GM12874 (cell line): Measurements from ENCODE around the gene AGXT2.

Experiments
- TF ChIP-seq, protein P1 (sequence below): IDR thresholded peaks from 2 replicates; pipeline ENCODE4 v1.5.1; 2011; ENCODE audit warnings: low read depth, mild to moderate bottlenecking, control low read depth, low read length, moderate library complexity; ENCODE audit not compliant: insufficient read depth

Gene AGXT2

DNA sequence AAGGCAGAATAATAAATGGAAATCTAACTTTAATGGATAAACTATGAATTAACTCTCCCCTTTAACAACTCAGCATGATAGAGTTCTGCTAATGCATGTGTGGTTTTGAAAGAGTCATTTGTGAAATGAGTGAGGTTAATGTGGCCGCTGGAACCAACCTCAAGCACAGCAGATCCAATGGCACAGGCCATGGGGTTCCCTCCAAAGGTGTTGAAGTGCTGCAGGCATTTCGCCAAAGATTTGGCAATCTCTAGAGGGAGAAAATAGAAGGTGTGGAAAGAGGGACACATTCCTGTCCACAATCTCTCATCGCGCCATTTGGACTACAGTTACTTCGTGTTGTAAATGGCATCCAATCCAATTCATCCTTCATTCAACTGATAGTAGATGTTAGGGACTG, 35.0 kb downstream of the AGXT2 start:
- TF ChIP-seq, protein P1, sequence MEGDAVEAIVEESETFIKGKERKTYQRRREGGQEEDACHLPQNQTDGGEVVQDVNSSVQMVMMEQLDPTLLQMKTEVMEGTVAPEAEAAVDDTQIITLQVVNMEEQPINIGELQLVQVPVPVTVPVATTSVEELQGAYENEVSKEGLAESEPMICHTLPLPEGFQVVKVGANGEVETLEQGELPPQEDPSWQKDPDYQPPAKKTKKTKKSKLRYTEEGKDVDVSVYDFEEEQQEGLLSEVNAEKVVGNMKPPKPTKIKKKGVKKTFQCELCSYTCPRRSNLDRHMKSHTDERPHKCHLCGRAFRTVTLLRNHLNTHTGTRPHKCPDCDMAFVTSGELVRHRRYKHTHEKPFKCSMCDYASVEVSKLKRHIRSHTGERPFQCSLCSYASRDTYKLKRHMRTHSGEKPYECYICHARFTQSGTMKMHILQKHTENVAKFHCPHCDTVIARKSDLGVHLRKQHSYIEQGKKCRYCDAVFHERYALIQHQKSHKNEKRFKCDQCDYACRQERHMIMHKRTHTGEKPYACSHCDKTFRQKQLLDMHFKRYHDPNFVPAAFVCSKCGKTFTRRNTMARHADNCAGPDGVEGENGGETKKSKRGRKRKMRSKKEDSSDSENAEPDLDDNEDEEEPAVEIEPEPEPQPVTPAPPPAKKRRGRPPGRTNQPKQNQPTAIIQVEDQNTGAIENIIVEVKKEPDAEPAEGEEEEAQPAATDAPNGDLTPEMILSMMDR, result no peak

DNA sequence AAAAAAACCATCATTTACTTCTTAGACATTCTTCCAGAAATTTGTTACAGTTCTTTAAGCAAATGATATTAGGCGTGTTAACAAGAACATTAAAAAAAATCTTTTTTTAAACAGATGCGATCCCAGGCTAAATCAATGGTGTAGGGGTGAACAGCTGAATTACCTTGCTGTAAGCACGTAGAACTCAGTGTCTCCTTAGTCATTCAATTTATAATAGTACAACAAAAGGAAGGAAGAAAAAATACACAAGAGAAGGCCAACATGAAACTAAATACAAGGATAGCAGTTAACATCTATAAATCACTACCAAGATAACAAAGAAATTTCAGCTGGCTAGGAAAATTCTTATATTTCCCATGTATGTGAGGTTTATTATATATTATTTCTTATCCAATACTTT, 35.4 kb downstream of the AGXT2 start:
- TF ChIP-seq, protein P1, result no peak

DNA sequence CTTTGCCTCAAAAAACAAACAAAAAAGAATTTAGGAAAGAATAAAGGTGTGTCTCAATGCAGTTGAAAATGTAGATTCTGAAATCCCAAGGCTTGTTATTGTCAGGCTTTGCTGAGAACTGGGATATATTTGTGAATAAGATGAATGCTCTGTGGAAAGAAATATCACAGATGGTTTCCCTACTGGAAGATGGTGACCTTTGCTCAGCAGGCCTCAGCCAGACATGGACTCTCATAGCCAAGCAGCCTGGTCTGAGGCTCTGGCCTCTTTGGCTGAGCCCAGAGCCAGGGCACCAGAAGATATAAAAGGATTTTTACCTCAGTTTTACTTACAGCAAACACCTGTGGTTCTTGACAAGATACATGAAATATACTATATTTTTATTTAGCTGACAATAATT, 37.1 kb downstream of the AGXT2 start:
- TF ChIP-seq, protein P1, result no peak

DNA sequence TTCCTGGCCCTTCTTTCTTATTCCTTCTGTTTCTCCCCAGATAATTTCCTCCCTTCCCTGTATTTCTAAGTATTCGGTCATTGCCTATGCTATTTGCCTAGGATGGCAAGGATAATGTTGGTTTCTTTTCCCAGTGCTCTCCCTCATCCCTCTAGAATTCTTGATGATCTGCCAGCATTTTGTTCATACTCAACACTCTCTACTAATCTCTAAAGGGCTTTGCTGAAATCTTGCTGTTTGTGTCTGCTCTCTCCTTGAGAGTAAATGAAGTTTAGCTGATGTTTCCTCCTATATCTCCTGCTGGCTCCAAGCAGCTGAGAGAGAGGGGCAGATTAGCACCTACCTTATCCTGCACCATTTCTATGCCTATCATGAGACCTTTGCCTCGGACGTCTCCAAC, 38.1 kb downstream of the AGXT2 start:
- TF ChIP-seq, protein P1, result no peak

DNA sequence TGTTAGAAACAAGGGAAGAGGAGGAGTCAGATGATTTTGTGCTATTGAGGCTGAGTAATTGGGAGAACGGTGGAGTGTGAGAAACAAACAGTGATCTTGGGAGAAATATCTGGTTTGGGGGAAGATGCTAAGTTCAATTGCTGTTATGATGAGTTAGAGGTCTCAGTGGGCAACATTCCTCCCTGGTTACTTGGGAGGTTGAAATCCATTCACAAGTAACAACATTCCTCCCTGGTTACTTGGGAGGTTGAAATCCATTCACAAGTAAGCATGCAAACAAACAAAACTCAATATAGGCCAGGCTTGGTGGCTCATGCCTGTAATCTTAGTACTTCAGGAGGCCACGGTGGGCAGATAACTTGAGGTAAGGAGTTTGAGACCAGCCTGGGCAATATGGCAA, 38.7 kb downstream of the AGXT2 start:
- TF ChIP-seq, protein P1, result no peak

DNA sequence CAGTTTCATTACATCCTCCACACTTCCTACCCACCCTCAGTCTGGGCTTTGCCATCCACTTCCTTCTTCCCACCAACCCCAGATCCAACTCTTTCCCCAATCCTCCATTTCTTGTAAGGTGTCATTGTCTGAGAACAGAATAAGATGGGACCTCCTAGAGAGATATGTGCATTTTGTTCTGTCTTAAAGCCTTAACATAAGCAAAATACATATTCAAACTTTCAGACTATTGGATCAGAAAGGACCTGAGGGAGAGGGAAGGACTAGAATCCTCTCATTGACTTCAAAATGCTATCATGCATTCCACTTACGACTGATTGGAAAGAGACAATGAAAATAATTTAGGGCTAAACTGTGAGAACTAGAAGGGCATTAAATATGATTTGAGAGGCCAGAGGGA, 43.0 kb downstream of the AGXT2 start:
- TF ChIP-seq, protein P1, result no peak

DNA sequence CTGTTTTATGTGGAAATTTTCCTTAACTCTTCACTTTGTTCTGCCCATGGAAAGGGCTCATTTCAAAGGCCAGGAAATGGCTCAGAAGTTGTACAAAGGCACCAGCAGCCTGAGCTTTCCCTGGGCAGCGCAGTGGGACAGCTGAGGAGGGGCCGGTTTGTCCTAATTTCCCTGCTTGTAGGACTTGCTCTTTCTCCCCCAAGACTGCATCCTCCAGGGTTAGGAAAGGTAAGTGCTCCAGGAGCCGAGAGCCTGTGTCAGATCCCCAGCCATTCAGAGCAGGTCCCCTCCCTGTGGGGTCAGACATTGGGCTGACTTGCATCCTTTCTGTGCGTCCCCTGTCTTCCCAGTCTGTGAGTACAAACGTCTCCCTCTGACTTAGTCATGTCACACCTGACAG, 43.5 kb downstream of the AGXT2 start:
- TF ChIP-seq, protein P1, result no peak
